OCI-LY7 (cell line): ENCODE measurements around the gene SNRPA1.

ENCODE experiments used
- EZH2phosphoT487 ChIP-seq: fragments of 200-600 bp; sonication (generic); IDR thresholded peaks from 2 replicates; pipeline ENCODE4 v1.6.1; 2018; ENCODE audit warnings: low read depth, borderline replicate concordance, mild to moderate bottlenecking, mixed run types, antibody characterized with exemption, low read length, moderate library complexity, mixed read lengths
- TF ChIP-seq, protein P1 (sequence below): fragments of 200-600 bp; sonication (generic); conservative IDR thresholded peaks from 2 replicates; pipeline ENCODE4 v1.5.1; 2014; ENCODE audit warnings: mild to moderate bottlenecking, antibody characterized with exemption, low read length, moderate library complexity, mixed read lengths

GRCh38 chr15:101269479-101270223 is 25.4 kb downstream of the SNRPA1 start:
- TF ChIP-seq, protein P1, sequence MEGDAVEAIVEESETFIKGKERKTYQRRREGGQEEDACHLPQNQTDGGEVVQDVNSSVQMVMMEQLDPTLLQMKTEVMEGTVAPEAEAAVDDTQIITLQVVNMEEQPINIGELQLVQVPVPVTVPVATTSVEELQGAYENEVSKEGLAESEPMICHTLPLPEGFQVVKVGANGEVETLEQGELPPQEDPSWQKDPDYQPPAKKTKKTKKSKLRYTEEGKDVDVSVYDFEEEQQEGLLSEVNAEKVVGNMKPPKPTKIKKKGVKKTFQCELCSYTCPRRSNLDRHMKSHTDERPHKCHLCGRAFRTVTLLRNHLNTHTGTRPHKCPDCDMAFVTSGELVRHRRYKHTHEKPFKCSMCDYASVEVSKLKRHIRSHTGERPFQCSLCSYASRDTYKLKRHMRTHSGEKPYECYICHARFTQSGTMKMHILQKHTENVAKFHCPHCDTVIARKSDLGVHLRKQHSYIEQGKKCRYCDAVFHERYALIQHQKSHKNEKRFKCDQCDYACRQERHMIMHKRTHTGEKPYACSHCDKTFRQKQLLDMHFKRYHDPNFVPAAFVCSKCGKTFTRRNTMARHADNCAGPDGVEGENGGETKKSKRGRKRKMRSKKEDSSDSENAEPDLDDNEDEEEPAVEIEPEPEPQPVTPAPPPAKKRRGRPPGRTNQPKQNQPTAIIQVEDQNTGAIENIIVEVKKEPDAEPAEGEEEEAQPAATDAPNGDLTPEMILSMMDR = peak; percentile 57
- TF ChIP-seq EZH2phosphoT487 = no peak
